WERI-Rb-1 (cell line): ENCODE results near the gene FIBIN.

Source experiments
- DNase-seq: peaks from one replicate; pipeline ENCODE4 v3.0.0-alpha.2; 2020
- H3K27ac ChIP-seq: fragments of 250-450 bp; sonication (Bioruptor Pico); 2 replicates; pipeline ENCODE4 v1.5.1; 2020; ENCODE audit warnings: mild to moderate bottlenecking, moderate library complexity
- H3K27me3 ChIP-seq: fragments of 250-450 bp; sonication (Bioruptor Pico); 2 replicates; pipeline ENCODE4 v1.5.1; 2021; ENCODE audit warnings: mild to moderate bottlenecking, low read depth, moderate library complexity; ENCODE audit not compliant: insufficient read depth, severe bottlenecking
- H3K36me3 ChIP-seq: fragments of 250-450 bp; sonication (Bioruptor Pico); 2 replicates; pipeline ENCODE4 v1.5.1; 2020; ENCODE audit warnings: mild to moderate bottlenecking, moderate library complexity
- H3K4me3 ChIP-seq: 2 replicates; pipeline ENCODE4 v1.5.1; 2011; ENCODE audit warnings: low read depth, mild to moderate bottlenecking, control low read depth, low read length
- H3K9me3 ChIP-seq: fragments of 250-450 bp; sonication (Bioruptor Pico); 2 replicates; pipeline ENCODE4 v1.5.1; 2021; ENCODE audit warnings: mild to moderate bottlenecking, moderate library complexity; ENCODE audit not compliant: severe bottlenecking
- TF ChIP-seq, protein P1 (sequence below): IDR thresholded peaks from 2 replicates; pipeline ENCODE4 v1.5.1; 2011; ENCODE audit warnings: low read depth, mild to moderate bottlenecking, control low read depth, inconsistent platforms, low read length

FIBIN gene

DNA sequence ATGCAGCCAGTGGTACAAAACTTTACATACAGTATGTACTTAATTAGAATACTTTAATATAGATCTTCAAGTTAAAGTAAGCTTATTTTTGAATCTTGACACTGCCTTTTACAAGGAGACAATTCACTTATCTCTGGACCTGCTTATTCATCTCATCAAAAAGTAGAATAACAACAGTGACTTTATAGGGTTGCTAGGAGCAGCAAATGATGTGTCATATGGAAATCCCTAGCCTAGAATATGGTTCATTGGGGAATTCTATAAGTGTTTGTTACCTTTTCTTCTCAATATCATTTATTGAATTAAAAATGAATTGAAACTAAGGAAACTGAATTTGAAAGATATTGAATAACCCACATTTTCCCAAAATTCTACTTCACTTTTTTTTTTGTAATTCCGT is 45.0 kb upstream of the FIBIN start:
- TF ChIP-seq, protein P1, sequence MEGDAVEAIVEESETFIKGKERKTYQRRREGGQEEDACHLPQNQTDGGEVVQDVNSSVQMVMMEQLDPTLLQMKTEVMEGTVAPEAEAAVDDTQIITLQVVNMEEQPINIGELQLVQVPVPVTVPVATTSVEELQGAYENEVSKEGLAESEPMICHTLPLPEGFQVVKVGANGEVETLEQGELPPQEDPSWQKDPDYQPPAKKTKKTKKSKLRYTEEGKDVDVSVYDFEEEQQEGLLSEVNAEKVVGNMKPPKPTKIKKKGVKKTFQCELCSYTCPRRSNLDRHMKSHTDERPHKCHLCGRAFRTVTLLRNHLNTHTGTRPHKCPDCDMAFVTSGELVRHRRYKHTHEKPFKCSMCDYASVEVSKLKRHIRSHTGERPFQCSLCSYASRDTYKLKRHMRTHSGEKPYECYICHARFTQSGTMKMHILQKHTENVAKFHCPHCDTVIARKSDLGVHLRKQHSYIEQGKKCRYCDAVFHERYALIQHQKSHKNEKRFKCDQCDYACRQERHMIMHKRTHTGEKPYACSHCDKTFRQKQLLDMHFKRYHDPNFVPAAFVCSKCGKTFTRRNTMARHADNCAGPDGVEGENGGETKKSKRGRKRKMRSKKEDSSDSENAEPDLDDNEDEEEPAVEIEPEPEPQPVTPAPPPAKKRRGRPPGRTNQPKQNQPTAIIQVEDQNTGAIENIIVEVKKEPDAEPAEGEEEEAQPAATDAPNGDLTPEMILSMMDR = no peak
- Histone ChIP-seq H3K27me3 (peaks cover 9% of the 10 kb centered on the region), H3K4me3 (no peak overlapping the region), H3K27ac (no peak overlapping the region), H3K9me3 (no peaks in the 10 kb centered on the region), H3K36me3 (no peaks in the 10 kb centered on the region)
- no peak for DNase-seq

DNA sequence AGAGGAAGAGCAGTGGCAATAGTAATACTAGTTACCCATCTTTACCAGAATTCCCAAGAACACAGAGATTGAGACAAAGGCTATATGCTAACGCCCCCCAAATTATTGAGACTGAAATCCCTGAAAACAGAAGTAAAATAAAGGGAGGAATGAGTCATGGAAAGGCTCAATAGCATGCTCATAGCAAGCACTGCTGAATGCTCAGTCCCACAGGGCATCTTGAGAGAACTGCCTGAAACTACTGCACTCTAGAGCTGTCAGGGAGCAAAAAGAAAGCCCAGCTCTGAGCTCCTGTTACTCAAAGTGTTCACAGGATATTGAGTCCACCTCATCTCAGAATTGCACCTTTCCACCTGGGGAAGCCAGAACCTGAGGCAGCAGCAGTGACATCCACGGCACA is 44.1 kb upstream of the FIBIN start:
- Histone ChIP-seq H3K9me3 (no peaks in the 10 kb centered on the region), H3K36me3 (no peaks in the 10 kb centered on the region), H3K27ac (no peak overlapping the region), H3K4me3 (no peak overlapping the region), H3K27me3 (peaks cover 9% of the 10 kb centered on the region)
- TF ChIP-seq, protein P1 = no peak
- DNase-seq = no peak

DNA sequence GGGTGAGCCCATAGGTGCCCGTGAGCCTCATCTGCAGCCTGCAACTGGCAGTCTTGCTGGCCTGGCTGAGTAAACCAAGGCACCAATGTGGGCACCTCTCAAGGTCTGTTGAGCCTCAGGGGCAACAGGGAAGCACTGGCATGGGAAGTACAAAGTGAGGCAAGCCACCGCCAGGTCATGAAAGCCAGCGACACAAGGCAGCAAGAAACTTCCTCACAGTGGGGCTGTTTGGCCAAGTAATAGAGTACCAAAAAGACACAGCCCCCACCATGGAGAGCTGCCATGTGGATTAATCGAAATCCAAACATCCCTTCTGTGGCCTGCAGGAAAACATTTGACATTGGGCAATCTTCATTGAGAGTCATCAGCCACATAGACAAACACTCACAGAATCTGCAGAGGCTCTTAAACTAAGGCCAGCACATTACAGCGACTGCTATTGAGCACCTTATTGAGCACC is 43.6 kb upstream of the FIBIN start:
- Histone ChIP-seq H3K27ac (no peak overlapping the region), H3K4me3 (no peak overlapping the region)
- DNase-seq = no peak

DNA sequence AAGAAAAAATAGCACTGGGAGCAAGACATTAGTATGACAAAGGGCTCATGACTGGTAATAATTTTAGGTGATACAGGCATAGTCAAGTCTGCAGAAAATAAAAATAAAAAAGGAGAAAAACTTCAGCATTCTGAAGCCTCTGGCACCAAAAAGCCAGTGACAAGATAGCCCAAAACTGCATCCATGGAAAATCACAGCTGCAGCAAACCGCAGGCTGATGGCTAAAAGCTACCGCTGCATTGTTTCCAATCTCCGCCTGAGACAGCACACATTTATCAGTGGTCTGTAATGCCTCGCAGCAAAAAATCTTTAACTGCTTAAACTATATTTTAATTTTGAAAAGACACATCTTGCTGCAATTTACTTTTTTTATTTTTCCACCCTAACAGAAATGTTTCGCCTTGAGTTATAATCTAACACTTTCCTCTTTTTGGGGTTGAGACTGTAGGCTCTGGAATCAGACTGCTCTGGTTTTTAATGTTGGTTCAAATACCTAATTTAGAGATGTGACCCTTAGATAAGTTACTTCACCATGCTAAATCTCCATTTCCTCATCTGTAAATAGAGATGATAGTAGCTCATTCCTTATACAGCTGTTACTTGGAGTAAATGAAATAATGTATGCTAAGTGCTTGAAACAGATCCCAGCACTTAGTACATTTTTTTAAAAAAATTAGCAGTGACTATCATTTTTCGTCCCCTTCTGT is 42.0 kb upstream of the FIBIN start:
- no peaks in the 10 kb centered on the region for H3K9me3 ChIP-seq
- H3K27me3 ChIP-seq = peaks cover 13% of the 10 kb centered on the region
- H3K27ac ChIP-seq = no peak overlapping the region
- TF ChIP-seq, protein P1 = no peak
- H3K36me3 ChIP-seq = no peaks in the 10 kb centered on the region
- H3K4me3 ChIP-seq = no peak overlapping the region
- no peak for DNase-seq

More for the DNA sequence above, 43.6 kb upstream of the FIBIN start:
- TF ChIP-seq, protein P1 = no peak
- Histone ChIP-seq H3K9me3 (no peaks in the 10 kb centered on the region), H3K27me3 (peaks cover 9% of the 10 kb centered on the region), H3K36me3 (no peaks in the 10 kb centered on the region)

DNA sequence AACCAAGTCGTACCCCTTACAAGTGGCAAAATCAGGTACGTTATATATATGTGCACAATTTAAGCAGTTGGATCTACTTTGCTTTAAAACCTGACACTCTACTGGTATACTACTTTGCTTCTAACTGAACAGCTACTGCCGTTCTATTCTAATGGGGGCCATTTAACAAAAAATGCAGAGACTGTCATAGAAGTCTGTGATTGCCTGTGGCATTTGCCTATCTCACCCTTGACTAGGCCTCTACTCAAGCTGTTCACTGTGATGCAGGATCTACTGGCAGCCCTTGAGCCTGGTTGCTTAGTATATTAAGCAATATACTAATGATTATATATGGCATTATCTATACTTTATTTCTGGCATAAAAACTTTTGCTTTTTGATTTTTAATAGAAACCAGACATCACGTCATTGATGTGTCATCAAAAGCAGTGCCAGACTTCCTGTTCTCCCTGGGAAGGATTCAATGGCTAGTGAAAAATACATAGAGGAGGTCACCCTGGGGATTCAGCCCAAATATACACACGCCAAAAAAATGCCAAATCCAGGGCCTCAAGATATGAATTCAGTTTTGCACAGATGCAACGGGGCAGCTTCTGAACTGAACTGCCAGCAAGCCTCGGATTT is 40.0 kb upstream of the FIBIN start:
- Histone ChIP-seq H3K4me3 (no peak overlapping the region), H3K36me3 (no peaks in the 10 kb centered on the region), H3K27ac (no peak overlapping the region), H3K27me3 (peaks cover 9% of the 10 kb centered on the region), H3K9me3 (no peaks in the 10 kb centered on the region)
- DNase-seq = no peak
- TF ChIP-seq, protein P1 = no peak
